Inferior parietal cortex (tissue), 1 donor: ENCODE data around the gene ARF4.
"Not testable (repeated sequence)": the region's sequence is repeated elsewhere in the genome, so short reads cannot be mapped to it uniquely, and the experiment has no call there.

Source experiments
- DNase-seq: peaks from one replicate; pipeline ENCODE4 v3.0.0-alpha.2; 2016; ENCODE audit errors: extremely low spot score

ARF4 gene

GRCh38 chr3:57597127-57597923 lies at the start of gene ARF4:
Gene ARF4 (minus strand): TSS chr3:57597344. CDS start chr3:57597140, 204 bp downstream.
- DNase-seq, result peak; percentile 99

- no peak for DNase-seq
Measured at GRCh38 chr3:57646723-57647122, 49.6 kb upstream of the ARF4 start.

- DNase-seq, result no peak
Measured at GRCh38 chr3:57644740-57645139, 47.6 kb upstream of the ARF4 start.

GRCh38 chr3:57637391-57637790 lies 40.2 kb upstream of the ARF4 start:
- DNase-seq, result no peak

GRCh38 chr3:57634259-57634658 lies 37.1 kb upstream of the ARF4 start:
- DNase-seq, result not testable (repeated sequence)

GRCh38 chr3:57627976-57628375 lies 30.8 kb upstream of the ARF4 start:
- DNase-seq, result peak; percentile 62

GRCh38 chr3:57624801-57625200 lies 27.7 kb upstream of the ARF4 start:
- DNase-seq, result no peak

- no peak for DNase-seq
Measured at GRCh38 chr3:57622362-57622761, 25.2 kb upstream of the ARF4 start.

GRCh38 chr3:57617739-57618138 lies 20.6 kb upstream of the ARF4 start:
- DNase-seq, result no peak

- no peak for DNase-seq
Measured at GRCh38 chr3:57616233-57616632, 19.1 kb upstream of the ARF4 start.

- not testable (repeated sequence) for DNase-seq
Measured at GRCh38 chr3:57611870-57612269, 14.7 kb upstream of the ARF4 start.

- no peak for DNase-seq
Measured at GRCh38 chr3:57605683-57606082, 8.5 kb upstream of the ARF4 start.

GRCh38 chr3:57604971-57605370 lies 7.8 kb upstream of the ARF4 start:
- DNase-seq, result no peak

- no peak for DNase-seq
Measured at GRCh38 chr3:57600195-57600594, 3.1 kb upstream of the ARF4 start.

GRCh38 chr3:57598765-57599360 lies 1.7 kb upstream of the ARF4 start:
- DNase-seq, result no peak

- peak; percentile 32 for DNase-seq
Measured at GRCh38 chr3:57596495-57597126, 533 bp downstream of the ARF4 start.

- no peak for DNase-seq
Measured at GRCh38 chr3:57594576-57594975, 2.6 kb downstream of the ARF4 start.

- no peak for DNase-seq
Measured at GRCh38 chr3:57594144-57594543, 3.0 kb downstream of the ARF4 start.

GRCh38 chr3:57592306-57592705 lies 4.8 kb downstream of the ARF4 start:
- DNase-seq, result no peak

- DNase-seq, result no peak
Measured at GRCh38 chr3:57587905-57588304, 9.2 kb downstream of the ARF4 start.

GRCh38 chr3:57586778-57587177 lies 10.4 kb downstream of the ARF4 start:
- no peak for DNase-seq

GRCh38 chr3:57583544-57583943 lies 13.6 kb downstream of the ARF4 start:
- DNase-seq, result no peak
